ENCODE measurements around the gene COL9A1. TPM values are rescaled to one million over a fixed set of nuclear protein-coding genes. Genes with fewer than 3 reads are reported as not detected.
"Not testable (repeated sequence)": the region's sequence is repeated elsewhere in the genome, so short reads cannot be mapped to it uniquely, and the experiment has no call there.

The COL9A1 gene
- total RNA-seq, 2 experiments from 2014 or later: not detected

GRCh38 chr6:70312165-70312745, 9.4 kb upstream of the COL9A1 start:
- Mint-ChIP-seq H3K4me1 (no peaks in the 10 kb centered on the region), H3K4me3 (no peak overlapping the region), H3K36me3 (no peaks in the 10 kb centered on the region), H3K27ac (no peak overlapping the region), H3K9me3 (ENCODE audit: low read depth) (no peaks in the 10 kb centered on the region), H3K27me3 (peaks cover 25% of the 10 kb centered on the region)
- CTCF ChIA-PET: interaction anchor here (0.7 kb wide), 1 partner anchor 57 kb away, joined by 3 read pairs; no protein-coding TSS in a partner anchor
- DNase-seq (no peak), ATAC-seq (no peak)

- ATAC-seq: no peak
- Mint-ChIP-seq H3K4me1 (no peaks in the 10 kb centered on the region), H3K9me3 (ENCODE audit: low read depth) (no peaks in the 10 kb centered on the region), H3K27me3 (peaks cover 32% of the 10 kb centered on the region), H3K4me3 (no peak overlapping the region), H3K27ac (no peak overlapping the region), H3K36me3 (no peaks in the 10 kb centered on the region)
- CTCF ChIA-PET: interaction anchor here (0.7 to 3.4 kb wide), 17 partner anchors 11 to 702 kb away, joined by 3 to 42 read pairs (median 4); no protein-coding TSS in a partner anchor
- no peak for DNase-seq
Observed at GRCh38 chr6:70310063-70310694, 7.3 kb upstream of the COL9A1 start.

DNA sequence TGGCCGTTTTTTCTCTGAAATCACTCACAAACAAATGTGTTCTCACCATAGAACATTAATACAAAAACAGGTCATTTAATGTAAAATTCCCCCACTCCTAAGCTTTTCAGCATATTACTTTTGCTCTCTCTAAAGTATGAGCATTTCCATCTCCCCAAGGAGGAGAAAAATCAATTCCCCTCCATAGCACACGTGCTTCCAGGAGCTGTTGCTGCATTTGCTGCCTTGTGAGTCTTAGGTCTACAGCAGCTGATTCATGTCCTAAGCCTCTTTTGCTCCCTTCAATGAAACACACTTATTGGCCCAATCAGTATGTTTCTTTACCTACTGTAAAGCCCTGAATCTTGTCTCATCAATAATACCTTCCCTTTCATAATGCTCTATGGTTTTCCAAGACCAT, 6.4 kb upstream of the COL9A1 start:
- Mint-ChIP-seq H3K36me3 (no peaks in the 10 kb centered on the region), H3K4me1 (no peaks in the 10 kb centered on the region), H3K4me3 (no peak overlapping the region), H3K27ac (no peak overlapping the region), H3K27me3 (peaks cover 35% of the 10 kb centered on the region), H3K9me3 (ENCODE audit: low read depth) (no peaks in the 10 kb centered on the region)
- DNase-seq (no peak), ATAC-seq (no peak)
- CTCF ChIA-PET: interaction anchor here (1.5 to 3.4 kb wide), 6 partner anchors 18 to 647 kb away, joined by 3 to 42 read pairs (median 12); no protein-coding TSS in a partner anchor

DNA sequence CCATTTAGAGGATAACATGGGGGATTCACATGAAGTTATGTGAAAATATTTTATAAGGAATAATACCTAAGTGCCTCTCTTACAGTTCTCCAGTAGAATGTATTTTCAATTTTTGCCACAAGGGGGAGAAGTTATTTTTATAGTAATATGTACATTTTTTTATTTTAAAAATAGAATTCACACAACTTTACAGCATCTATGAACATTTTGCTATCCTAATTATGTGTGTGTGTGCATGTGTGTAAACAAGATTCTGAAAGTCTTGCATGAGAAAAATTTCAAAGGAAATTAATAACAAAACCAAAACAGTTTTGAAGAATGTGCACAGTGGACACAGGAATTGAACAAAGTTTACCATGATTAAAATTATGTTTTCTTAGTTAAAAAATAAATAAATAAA, 5.3 kb upstream of the COL9A1 start:
- not testable (repeated sequence) for H3K36me3 Mint-ChIP-seq; H3K9me3 Mint-ChIP-seq (ENCODE audit: low read depth); H3K4me1 Mint-ChIP-seq; H3K4me3 Mint-ChIP-seq; ATAC-seq; DNase-seq; H3K27ac Mint-ChIP-seq
- peaks cover 26% of the 10 kb centered on the region for H3K27me3 Mint-ChIP-seq
- CTCF ChIA-PET: interaction anchor here (1.7 to 3.4 kb wide), 3 partner anchors 19 to 87 kb away, joined by 4 to 42 read pairs (median 18); no protein-coding TSS in a partner anchor

DNA sequence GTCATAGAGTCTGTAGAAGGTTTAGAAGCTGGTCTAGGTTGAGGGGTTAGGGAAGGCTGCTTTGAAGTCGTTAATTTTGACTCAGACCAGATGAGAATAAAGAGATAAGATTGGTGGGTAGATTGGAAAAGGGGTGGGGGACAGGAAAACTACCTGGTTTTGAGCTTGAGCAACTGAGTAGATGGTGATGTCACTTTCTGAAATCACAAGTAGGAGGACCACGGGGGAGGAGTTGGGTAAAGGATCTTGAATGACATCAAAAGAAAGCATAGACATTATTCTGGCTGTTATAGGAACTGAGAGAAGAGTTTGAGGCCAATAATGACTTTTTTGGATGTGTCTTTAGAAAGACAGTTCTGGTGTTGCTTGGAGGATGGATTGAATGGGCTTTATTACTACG, 4.1 kb upstream of the COL9A1 start:
- no peak for ATAC-seq
- H3K4me1 Mint-ChIP-seq: no peaks in the 10 kb centered on the region
- no peaks in the 10 kb centered on the region for H3K36me3 Mint-ChIP-seq
- no peak overlapping the region for H3K4me3 Mint-ChIP-seq
- DNase-seq: no peak
- CTCF ChIA-PET: interaction anchor here (0.7 to 1.5 kb wide), 3 partner anchors 65 to 705 kb away, joined by 3 to 4 read pairs (median 3); no protein-coding TSS in a partner anchor
- peaks cover 26% of the 10 kb centered on the region for H3K27me3 Mint-ChIP-seq
- H3K9me3 Mint-ChIP-seq (ENCODE audit: low read depth): no peaks in the 10 kb centered on the region
- H3K27ac Mint-ChIP-seq: no peak overlapping the region

GRCh38 chr6:70304616-70305015, 1.7 kb upstream of the COL9A1 start:
- peaks cover 16% of the 10 kb centered on the region for H3K27me3 Mint-ChIP-seq
- DNase-seq (no peak), ATAC-seq (no peak)
- CTCF ChIA-PET: interaction anchor here (1.1 to 1.2 kb wide), 2 partner anchors 84 to 651 kb away, joined by 3 to 4 read pairs; no protein-coding TSS in a partner anchor
- no peak overlapping the region for H3K4me3 Mint-ChIP-seq
- no peaks in the 10 kb centered on the region for H3K9me3 Mint-ChIP-seq (ENCODE audit: low read depth)
- no peak overlapping the region for H3K27ac Mint-ChIP-seq
- H3K4me1 Mint-ChIP-seq: no peaks in the 10 kb centered on the region
- H3K36me3 Mint-ChIP-seq: no peaks in the 10 kb centered on the region

DNA sequence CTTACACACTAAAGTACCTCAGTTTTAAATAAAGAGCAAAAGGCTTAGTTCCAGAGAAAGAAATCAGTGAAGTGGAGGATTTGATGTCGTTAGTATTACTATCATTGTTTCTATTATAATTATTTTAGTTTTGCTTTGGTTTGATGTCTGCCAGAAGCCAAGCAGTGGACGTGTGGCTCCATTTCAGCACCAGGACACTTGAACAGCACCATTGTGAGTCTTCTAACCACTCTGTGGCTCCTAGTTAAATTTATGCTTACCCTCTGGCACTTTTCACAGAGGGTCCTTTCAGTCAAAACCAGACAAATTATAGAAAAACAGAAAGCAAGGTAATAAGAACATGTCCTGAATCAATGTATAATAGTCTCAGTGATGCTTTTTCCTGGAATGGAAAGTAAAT, 3.4 kb downstream of the COL9A1 start:
- Mint-ChIP-seq H3K27ac (no peak overlapping the region), H3K36me3 (no peaks in the 10 kb centered on the region)
- CTCF ChIA-PET: interaction anchor here (1.1 kb wide), 1 partner anchor 11 kb away, joined by 3 read pairs; no protein-coding TSS in a partner anchor

DNA sequence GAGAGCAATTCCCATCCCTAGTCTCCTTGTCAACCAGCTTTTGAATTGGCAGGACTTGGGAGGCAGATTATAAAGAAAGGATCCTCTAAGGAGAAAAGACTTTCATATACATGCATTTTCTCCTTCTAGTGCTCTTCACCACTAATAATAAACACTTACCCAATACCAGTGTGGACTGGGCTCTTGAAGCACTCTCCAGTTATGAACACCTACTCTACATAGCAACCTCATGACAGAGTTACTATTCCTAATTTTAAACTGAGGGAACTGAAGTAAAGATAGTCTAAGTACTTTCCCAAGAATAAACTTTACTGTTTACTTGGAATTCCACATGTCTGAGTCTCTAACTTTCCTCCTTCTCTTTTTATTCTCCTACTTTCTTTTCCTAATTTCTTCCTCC, 4.8 kb downstream of the COL9A1 start:
- Mint-ChIP-seq H3K9me3 (ENCODE audit: low read depth) (no peaks in the 10 kb centered on the region), H3K4me1 (no peaks in the 10 kb centered on the region), H3K27ac (no peak overlapping the region), H3K27me3 (peaks cover 9% of the 10 kb centered on the region), H3K4me3 (no peak overlapping the region), H3K36me3 (no peaks in the 10 kb centered on the region)
- DNase-seq (no peak), ATAC-seq (no peak)
- CTCF ChIA-PET: no interaction called here

More for the DNA sequence above, 3.4 kb downstream of the COL9A1 start:
- ATAC-seq (no peak), DNase-seq (no peak)
- peaks cover 6% of the 10 kb centered on the region for H3K27me3 Mint-ChIP-seq
- no peak overlapping the region for H3K4me3 Mint-ChIP-seq
- H3K4me1 Mint-ChIP-seq: no peaks in the 10 kb centered on the region
- no peaks in the 10 kb centered on the region for H3K9me3 Mint-ChIP-seq (ENCODE audit: low read depth)

DNA sequence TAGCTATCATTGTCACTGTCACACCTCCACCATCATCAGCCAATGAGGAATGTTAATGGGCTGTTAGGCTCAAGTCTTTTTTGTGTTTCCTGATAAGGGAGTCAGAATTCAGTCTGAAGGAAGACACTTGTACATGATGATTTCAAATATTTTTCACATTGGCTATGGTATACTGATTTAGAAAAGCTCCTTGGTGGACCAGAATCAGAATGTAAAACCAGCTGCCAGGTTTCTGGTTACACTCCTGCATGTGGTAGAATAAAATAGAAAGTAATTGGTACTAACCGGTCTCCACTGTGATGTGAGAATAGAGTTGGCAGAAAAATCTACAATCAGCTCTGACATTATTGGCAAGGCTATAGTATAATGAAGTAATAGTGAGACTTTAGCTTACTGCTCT, 10.7 kb downstream of the COL9A1 start:
- H3K27me3 Mint-ChIP-seq: peaks cover 13% of the 10 kb centered on the region
- DNase-seq (no peak), ATAC-seq (no peak)
- H3K9me3 Mint-ChIP-seq (ENCODE audit: low read depth): no peaks in the 10 kb centered on the region
- no peak overlapping the region for H3K4me3 Mint-ChIP-seq
- CTCF ChIA-PET: interaction anchor here (1.1 kb wide), 1 partner anchor 18 kb away, joined by 3 read pairs; no protein-coding TSS in a partner anchor
- no peaks in the 10 kb centered on the region for H3K36me3 Mint-ChIP-seq
- no peaks in the 10 kb centered on the region for H3K4me1 Mint-ChIP-seq
- no peak overlapping the region for H3K27ac Mint-ChIP-seq

- no peak overlapping the region for H3K4me3 Mint-ChIP-seq
- H3K27ac Mint-ChIP-seq: no peak overlapping the region
- no peaks in the 10 kb centered on the region for H3K4me1 Mint-ChIP-seq
- ATAC-seq: no peak
- H3K9me3 Mint-ChIP-seq (ENCODE audit: low read depth): no peaks in the 10 kb centered on the region
- CTCF ChIA-PET: no interaction called here
- no peaks in the 10 kb centered on the region for H3K36me3 Mint-ChIP-seq
- H3K27me3 Mint-ChIP-seq: peaks cover 23% of the 10 kb centered on the region
- no peak for DNase-seq
Observed at GRCh38 chr6:70289299-70289698, 13.6 kb downstream of the COL9A1 start.

DNA sequence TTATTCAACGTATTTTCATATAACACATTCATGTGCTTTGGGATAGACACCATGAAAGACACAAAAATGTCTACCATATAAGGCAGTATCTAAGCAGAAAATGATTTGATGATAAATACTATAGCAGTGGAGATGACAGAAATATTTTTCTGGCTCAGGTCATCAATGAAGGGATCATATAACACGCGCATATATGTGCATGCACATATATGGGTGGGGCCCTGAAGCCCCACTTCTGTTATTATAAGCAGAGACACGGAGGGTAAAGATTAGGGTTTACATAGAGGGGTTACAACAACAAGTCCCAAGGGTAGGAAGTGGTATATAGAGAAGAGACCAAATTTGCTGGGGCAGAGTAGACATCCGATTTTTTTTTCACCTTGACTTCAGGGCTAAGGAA, 16.0 kb downstream of the COL9A1 start:
- Mint-ChIP-seq H3K36me3 (no peaks in the 10 kb centered on the region), H3K4me3 (no peak overlapping the region), H3K4me1 (no peaks in the 10 kb centered on the region), H3K27ac (no peak overlapping the region), H3K27me3 (peaks cover 42% of the 10 kb centered on the region), H3K9me3 (ENCODE audit: low read depth) (no peaks in the 10 kb centered on the region)
- ATAC-seq: no peak
- CTCF ChIA-PET: no interaction called here
- DNase-seq: no peak

GRCh38 chr6:70285201-70285600, 17.7 kb downstream of the COL9A1 start:
- Mint-ChIP-seq H3K36me3 (no peaks in the 10 kb centered on the region), H3K4me1 (no peaks in the 10 kb centered on the region), H3K27ac (no peak overlapping the region), H3K27me3 (peaks cover 53% of the 10 kb centered on the region), H3K4me3 (no peak overlapping the region), H3K9me3 (ENCODE audit: low read depth) (no peaks in the 10 kb centered on the region)
- ATAC-seq: no peak
- DNase-seq: no peak
- CTCF ChIA-PET: no interaction called here

GRCh38 chr6:70282919-70283461, 19.9 kb downstream of the COL9A1 start:
- DNase-seq (no peak), ATAC-seq (no peak)
- CTCF ChIA-PET: no interaction called here
- no peaks in the 10 kb centered on the region for H3K9me3 Mint-ChIP-seq (ENCODE audit: low read depth)
- H3K4me3 Mint-ChIP-seq: no peak overlapping the region
- H3K27ac Mint-ChIP-seq: no peak overlapping the region
- H3K4me1 Mint-ChIP-seq: no peaks in the 10 kb centered on the region
- H3K36me3 Mint-ChIP-seq: no peaks in the 10 kb centered on the region
- H3K27me3 Mint-ChIP-seq: peaks cover 63% of the 10 kb centered on the region

All from activated CD8-positive, alpha-beta memory T cell treated with anti-CD3 and anti-CD28 coated beads, Interleukin-2, amount 10 ng/mL, durations not matched to agents 7 days and 5 days (primary cell).